Breast epithelium (tissue), 4 donors: ENCODE results near the gene GAK. TPM values are rescaled to one million over a fixed set of nuclear protein-coding genes. Genes with fewer than 3 reads are reported as not detected.

Experiments
- DNase-seq, 2 donors: peaks; one replicate each; pipeline ENCODE4 v3.0.0-alpha.2; 2019; ENCODE audit warnings: low spot score in 2 of 2
- H3K27ac ChIP-seq, 2 donors: fragments of 200-600 bp; sonication (generic) in 1 of 2; one replicate each; pipeline ENCODE4 v1.5.1; 2016 to 2019; ENCODE audit warnings: mild to moderate bottlenecking in 1 of 2
- H3K27me3 ChIP-seq, 2 donors: fragments of 200-600 bp; sonication (generic) in 1 of 2; one replicate each; pipeline versions ENCODE4 v1.5.1 to v1.6.0; 2017 to 2019; ENCODE audit warnings: control low read depth in 1 of 2, mild to moderate bottlenecking in 1 of 2
- H3K36me3 ChIP-seq: fragments of 200-600 bp; one replicate; pipeline ENCODE4 v1.5.1; 2019
- H3K4me1 ChIP-seq, 2 donors: fragments of 200-600 bp; sonication (generic); one replicate each; pipeline ENCODE4 v1.5.1; 2016 to 2019; ENCODE audit warnings: control low read depth in 1 of 2
- H3K4me3 ChIP-seq, 3 donors: fragments of 200-600 bp; sonication (generic); 1 replicate in 2 of 3; 2 replicates in 1 of 3; pipeline ENCODE4 v1.5.1; 2016 to 2019; ENCODE audit warnings: mild to moderate bottlenecking in 3 of 3, moderate library complexity in 2 of 3
- H3K9me3 ChIP-seq, 2 donors: fragments of 200-600 bp; sonication (generic) in 1 of 2; one replicate each; pipeline ENCODE4 v1.5.1; 2016 to 2019; ENCODE audit warnings: control low read depth in 1 of 2
- POLR2A ChIP-seq: fragments of 450-650 bp; IDR thresholded peaks from one replicate; pipeline ENCODE4 v1.6.1; 2016; ENCODE audit warnings: antibody characterized with exemption, mild to moderate bottlenecking, moderate library complexity
- POLR2AphosphoS5 ChIP-seq, 3 donors: sonication (generic); formaldehyde crosslinking; IDR thresholded peaks; one replicate each; pipeline ENCODE4 v1.6.1; 2017; ENCODE audit warnings: antibody characterized with exemption in 3 of 3
- intact Hi-C: fragments of 100-400 bp; cut with DNase I; formaldehyde crosslinking; loops from one replicate; pipeline ENCODE4 v1.15.1; 2023; ENCODE audit warnings: low total_unique reads
- total RNA-seq, 3 donors: library from RNA; depleted of rRNA; stranded (reverse); fragments of >200 nt; gene quantifications; one replicate each; pipeline ENCODE4 v1.1.0, GENCODE V29; 2016
- TF ChIP-seq, protein P1 (sequence below), 3 donors: fragments of 450-650 bp; IDR thresholded peaks; one replicate each; pipeline ENCODE4 v1.5.1; 2016 to 2017; ENCODE audit warnings: antibody characterized with exemption in 3 of 3, mild to moderate bottlenecking in 3 of 3, moderate library complexity in 3 of 3

Gene GAK
- total RNA-seq, 3 donors from 2014 or later = 76.2 to 95.7 (median 81.9) TPM

DNA sequence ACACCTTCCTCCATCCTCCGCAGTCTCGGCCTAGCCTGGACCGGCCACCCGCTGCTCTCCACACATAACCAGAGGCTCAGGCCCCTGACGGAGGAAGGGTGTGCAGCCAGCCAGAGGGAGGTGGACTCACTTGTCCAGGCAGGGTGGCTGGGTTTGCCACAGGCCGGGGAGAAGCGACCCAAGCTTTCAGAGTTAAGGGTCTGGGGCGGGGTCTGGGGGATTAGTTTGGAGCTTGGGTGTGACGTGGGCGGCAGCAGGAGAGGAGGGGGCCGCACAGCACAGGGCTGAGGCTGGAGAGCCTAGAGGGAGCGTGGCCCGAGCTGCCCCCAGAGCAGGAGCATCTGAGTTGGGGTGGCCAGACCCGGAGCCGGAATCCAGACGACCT, 83.8 kb downstream of the GAK start:
- TF ChIP-seq, protein P1, sequence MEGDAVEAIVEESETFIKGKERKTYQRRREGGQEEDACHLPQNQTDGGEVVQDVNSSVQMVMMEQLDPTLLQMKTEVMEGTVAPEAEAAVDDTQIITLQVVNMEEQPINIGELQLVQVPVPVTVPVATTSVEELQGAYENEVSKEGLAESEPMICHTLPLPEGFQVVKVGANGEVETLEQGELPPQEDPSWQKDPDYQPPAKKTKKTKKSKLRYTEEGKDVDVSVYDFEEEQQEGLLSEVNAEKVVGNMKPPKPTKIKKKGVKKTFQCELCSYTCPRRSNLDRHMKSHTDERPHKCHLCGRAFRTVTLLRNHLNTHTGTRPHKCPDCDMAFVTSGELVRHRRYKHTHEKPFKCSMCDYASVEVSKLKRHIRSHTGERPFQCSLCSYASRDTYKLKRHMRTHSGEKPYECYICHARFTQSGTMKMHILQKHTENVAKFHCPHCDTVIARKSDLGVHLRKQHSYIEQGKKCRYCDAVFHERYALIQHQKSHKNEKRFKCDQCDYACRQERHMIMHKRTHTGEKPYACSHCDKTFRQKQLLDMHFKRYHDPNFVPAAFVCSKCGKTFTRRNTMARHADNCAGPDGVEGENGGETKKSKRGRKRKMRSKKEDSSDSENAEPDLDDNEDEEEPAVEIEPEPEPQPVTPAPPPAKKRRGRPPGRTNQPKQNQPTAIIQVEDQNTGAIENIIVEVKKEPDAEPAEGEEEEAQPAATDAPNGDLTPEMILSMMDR (IDR thresholded peaks at IDR 0.05) = no peak
- TF ChIP-seq POLR2A (no peak), POLR2AphosphoS5 (IDR thresholded peaks at IDR 0.05) (no peak)
- Histone ChIP-seq H3K9me3 (no peaks in the 10 kb centered on the region), H3K4me1 (no peaks in the 10 kb centered on the region), H3K27me3 (no peaks in the 10 kb centered on the region), H3K36me3 (no peaks in the 10 kb centered on the region), H3K27ac (no peak overlapping the region), H3K4me3 (no peak overlapping the region)
- intact Hi-C loops = no loop called here
- DNase-seq = no peak

DNA sequence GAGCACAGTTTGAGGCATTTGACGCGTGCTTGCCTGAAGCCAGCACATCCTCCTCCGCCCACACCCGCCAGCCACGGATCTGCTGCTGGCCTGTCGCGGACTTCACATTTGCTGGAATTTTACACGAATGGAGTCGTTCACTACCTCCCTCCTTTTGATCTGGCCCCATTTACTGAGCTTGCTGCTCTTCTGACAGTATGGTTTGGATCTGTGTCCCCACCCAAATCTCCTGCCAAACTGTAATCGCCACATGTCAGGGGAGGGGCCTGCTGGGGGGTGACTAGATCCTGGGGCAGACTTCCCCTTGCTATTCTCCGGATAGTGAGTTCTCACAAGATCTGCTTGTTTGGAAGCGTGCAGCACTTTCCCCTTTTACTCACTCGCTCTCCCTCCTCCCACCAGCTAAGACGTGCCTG, 86.3 kb downstream of the GAK start:
- DNase-seq = no peak
- TF ChIP-seq POLR2A (no peak), POLR2AphosphoS5 (IDR thresholded peaks at IDR 0.05) (no peak)
- TF ChIP-seq, protein P1 (IDR thresholded peaks at IDR 0.05) = no peak
- H3K27me3 ChIP-seq = no peaks in the 10 kb centered on the region
- no peaks in the 10 kb centered on the region for H3K36me3 ChIP-seq
- no peaks in the 10 kb centered on the region for H3K9me3 ChIP-seq
- intact Hi-C loops = no loop called here
- peak overlapping the region in 1 of 2 donors; percentile 68 for H3K27ac ChIP-seq
- H3K4me1 ChIP-seq = no peaks in the 10 kb centered on the region
- H3K4me3 ChIP-seq = no peak overlapping the region

DNA sequence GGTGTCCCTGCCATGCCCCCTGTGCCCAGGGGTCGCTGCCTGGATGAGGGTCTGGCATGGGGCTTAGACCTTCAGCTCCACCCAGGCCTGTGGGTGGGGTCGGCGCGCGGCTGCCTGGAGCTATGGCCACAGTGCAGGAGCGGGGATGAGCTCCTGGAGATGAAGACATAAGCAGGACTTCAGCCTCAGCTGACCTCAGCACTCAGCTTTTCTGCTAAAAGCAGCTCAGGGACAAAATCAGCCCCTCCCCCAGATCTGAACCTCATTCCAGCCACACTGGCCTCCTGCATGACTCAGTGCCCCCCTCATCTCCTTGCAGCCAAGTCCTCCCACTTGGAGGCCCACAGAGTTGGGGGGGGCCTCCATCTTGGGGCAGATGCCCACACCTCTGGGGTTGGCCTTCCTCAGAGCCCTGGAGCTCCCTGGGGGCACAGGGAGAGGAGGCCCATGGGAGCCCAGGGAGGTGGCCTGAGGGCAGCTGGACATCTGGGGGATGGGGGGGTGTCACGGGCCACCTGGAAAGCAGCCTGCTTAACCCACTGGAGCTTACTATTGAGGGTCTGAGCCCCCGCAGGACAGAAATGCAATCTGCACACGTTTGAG, 86.8 kb downstream of the GAK start:
- Histone ChIP-seq H3K27ac (peak overlapping the region in 1 of 2 donors; percentile 68), H3K9me3 (no peaks in the 10 kb centered on the region), H3K4me3 (no peak overlapping the region), H3K27me3 (no peaks in the 10 kb centered on the region), H3K36me3 (no peaks in the 10 kb centered on the region), H3K4me1 (no peaks in the 10 kb centered on the region)
- intact Hi-C loops = no loop called here
- no peak for DNase-seq
- TF ChIP-seq, protein P1 (IDR thresholded peaks at IDR 0.05) = no peak
- TF ChIP-seq POLR2A (no peak), POLR2AphosphoS5 (IDR thresholded peaks at IDR 0.05) (no peak)

DNA sequence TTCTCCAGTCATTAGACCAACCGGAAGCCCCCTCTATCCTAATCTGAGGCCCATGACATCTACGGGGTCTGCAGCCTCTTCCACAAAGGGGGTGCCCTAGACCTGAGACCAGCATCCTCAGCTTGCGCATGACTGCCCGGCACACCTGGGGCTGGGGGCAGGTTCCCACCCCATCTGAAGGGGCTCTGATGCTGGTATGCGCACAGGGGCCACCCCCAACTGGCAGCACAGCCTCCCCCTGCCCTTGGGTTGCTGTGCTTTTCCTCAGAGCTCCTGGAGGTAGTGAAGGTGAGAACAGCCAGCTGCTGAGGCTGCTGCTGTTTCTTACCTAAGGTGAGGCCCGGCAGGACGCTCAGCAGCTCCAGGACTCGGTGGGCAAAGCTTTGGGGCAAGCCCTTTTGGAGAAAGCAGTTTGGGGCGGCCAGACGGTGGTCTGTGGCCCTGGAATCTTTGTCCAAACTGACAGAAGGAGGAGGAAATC, 87.3 kb downstream of the GAK start:
- Histone ChIP-seq H3K27ac (no peak overlapping the region), H3K4me1 (no peaks in the 10 kb centered on the region), H3K4me3 (no peak overlapping the region), H3K27me3 (no peaks in the 10 kb centered on the region), H3K9me3 (no peaks in the 10 kb centered on the region), H3K36me3 (no peaks in the 10 kb centered on the region)
- TF ChIP-seq, protein P1 (IDR thresholded peaks at IDR 0.05) = no peak
- no peak for TF ChIP-seq POLR2A
- no peak for TF ChIP-seq POLR2AphosphoS5 (IDR thresholded peaks at IDR 0.05)
- intact Hi-C loops = no loop called here
- no peak for DNase-seq

DNA sequence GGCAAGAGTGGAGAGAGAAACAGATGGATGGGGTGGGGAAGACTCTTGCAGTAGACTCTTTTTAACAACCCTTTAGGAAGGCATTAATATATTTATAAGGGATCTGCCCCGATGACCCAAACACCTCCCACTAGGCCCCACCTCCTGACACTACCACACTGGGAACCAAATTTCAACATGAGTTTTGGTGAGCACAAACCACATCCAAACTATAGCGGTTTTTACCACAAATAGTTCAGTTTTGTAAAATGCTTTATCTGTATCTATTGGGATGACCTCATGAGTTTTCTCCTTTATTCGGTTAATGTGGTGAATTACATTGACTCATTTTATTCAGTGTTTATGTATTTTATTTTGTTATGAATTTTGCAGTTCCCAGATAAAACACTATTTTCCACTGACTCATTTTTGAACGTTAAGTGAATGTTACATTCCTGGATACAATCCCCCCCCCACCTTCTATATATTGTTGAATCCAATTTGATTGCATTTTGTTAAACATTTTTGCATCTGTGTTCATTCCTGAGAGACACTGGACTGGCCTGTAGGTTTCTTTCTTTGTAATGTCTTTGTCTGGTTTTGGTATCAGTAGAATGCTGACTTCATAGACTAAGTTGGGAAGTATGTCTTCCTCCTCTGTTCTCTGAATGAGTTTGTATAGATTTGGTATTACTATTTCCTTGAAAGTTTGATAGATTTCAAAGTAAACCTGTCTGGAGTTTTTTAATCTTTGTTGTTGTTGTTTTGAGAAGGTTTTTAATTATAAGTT, 92.3 kb downstream of the GAK start:
- Histone ChIP-seq H3K4me1 (no peaks in the 10 kb centered on the region), H3K9me3 (peaks cover 28% of the 10 kb centered on the region in 2 donors), H3K27ac (no peak overlapping the region), H3K36me3 (peaks cover 3% of the 10 kb centered on the region), H3K4me3 (no peak overlapping the region), H3K27me3 (no peaks in the 10 kb centered on the region)
- no peak for DNase-seq
- intact Hi-C loops = no loop called here
- TF ChIP-seq, protein P1 (IDR thresholded peaks at IDR 0.05) = no peak
- no peak for TF ChIP-seq POLR2A
- TF ChIP-seq POLR2AphosphoS5 (IDR thresholded peaks at IDR 0.05) = no peak
